ENCODE results near the gene DYNC2I2.

- TF ChIP-seq, protein P1, sequence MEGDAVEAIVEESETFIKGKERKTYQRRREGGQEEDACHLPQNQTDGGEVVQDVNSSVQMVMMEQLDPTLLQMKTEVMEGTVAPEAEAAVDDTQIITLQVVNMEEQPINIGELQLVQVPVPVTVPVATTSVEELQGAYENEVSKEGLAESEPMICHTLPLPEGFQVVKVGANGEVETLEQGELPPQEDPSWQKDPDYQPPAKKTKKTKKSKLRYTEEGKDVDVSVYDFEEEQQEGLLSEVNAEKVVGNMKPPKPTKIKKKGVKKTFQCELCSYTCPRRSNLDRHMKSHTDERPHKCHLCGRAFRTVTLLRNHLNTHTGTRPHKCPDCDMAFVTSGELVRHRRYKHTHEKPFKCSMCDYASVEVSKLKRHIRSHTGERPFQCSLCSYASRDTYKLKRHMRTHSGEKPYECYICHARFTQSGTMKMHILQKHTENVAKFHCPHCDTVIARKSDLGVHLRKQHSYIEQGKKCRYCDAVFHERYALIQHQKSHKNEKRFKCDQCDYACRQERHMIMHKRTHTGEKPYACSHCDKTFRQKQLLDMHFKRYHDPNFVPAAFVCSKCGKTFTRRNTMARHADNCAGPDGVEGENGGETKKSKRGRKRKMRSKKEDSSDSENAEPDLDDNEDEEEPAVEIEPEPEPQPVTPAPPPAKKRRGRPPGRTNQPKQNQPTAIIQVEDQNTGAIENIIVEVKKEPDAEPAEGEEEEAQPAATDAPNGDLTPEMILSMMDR (IDR thresholded peaks at IDR 0.05; ENCODE audit: poor library complexity, severe bottlenecking), result no peak
- TF ChIP-seq RAD21 (conservative IDR thresholded peaks at IDR 0.05), result no peak
- TF ChIP-seq, protein P2, sequence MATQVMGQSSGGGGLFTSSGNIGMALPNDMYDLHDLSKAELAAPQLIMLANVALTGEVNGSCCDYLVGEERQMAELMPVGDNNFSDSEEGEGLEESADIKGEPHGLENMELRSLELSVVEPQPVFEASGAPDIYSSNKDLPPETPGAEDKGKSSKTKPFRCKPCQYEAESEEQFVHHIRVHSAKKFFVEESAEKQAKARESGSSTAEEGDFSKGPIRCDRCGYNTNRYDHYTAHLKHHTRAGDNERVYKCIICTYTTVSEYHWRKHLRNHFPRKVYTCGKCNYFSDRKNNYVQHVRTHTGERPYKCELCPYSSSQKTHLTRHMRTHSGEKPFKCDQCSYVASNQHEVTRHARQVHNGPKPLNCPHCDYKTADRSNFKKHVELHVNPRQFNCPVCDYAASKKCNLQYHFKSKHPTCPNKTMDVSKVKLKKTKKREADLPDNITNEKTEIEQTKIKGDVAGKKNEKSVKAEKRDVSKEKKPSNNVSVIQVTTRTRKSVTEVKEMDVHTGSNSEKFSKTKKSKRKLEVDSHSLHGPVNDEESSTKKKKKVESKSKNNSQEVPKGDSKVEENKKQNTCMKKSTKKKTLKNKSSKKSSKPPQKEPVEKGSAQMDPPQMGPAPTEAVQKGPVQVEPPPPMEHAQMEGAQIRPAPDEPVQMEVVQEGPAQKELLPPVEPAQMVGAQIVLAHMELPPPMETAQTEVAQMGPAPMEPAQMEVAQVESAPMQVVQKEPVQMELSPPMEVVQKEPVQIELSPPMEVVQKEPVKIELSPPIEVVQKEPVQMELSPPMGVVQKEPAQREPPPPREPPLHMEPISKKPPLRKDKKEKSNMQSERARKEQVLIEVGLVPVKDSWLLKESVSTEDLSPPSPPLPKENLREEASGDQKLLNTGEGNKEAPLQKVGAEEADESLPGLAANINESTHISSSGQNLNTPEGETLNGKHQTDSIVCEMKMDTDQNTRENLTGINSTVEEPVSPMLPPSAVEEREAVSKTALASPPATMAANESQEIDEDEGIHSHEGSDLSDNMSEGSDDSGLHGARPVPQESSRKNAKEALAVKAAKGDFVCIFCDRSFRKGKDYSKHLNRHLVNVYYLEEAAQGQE (IDR thresholded peaks at IDR 0.05; ENCODE audit: borderline replicate concordance), result no peak
- no peak for TF ChIP-seq EZH2 (IDR thresholded peaks at IDR 0.05; ENCODE audit: borderline replicate concordance, insufficient read depth, low read length, poor library complexity, severe bottlenecking)
- TF ChIP-seq POLR2AphosphoS5 (IDR thresholded peaks at IDR 0.05), result no peak
- no peak for TF ChIP-seq EP300 (conservative IDR thresholded peaks at IDR 0.05; ENCODE audit: poor library complexity, severe bottlenecking)
- TF ChIP-seq TAF1 (IDR thresholded peaks at IDR 0.05; ENCODE audit: low read depth), result no peak
Observed at GRCh38 chr9:128653908-128654307, 2.7 kb downstream of the DYNC2I2 start.
